Measurements from ENCODE around the gene PEX6. TPM values are rescaled to one million over a fixed set of nuclear protein-coding genes. Genes with fewer than 3 reads are reported as not detected.
A peak's percentile ranks its signal among the peaks of the same experiment; 100 is the strongest.

The PEX6 gene
- total and polyA plus RNA-seq, 2 of the 13 experiments (the other 11 are each of a cell fraction or from before 2014, with no cell fraction given) = 5.1 to 6.7 TPM

- TF ChIP-seq ZNF558 (CRISPR knock-in tag; IDR thresholded peaks at IDR 0.05; ENCODE audit: borderline replicate concordance) (no peak), NFRKB (IDR thresholded peaks at IDR 0.05) (no peak), NAIF1 (CRISPR knock-in tag; IDR thresholded peaks at IDR 0.05; ENCODE audit: borderline replicate concordance) (no peak), ZNF510 (CRISPR knock-in tag; IDR thresholded peaks at IDR 0.05; ENCODE audit: low read depth) (0 out of 2 replicates have a peak, but pooled peaks have one; percentile 66), ZNF160 (CRISPR knock-in tag; IDR thresholded peaks at IDR 0.05) (peak; percentile 49; the same call in 1 of the 2 replicates), CREBL2 (CRISPR knock-in tag; IDR thresholded peaks at IDR 0.05; ENCODE audit: borderline replicate concordance) (peak; percentile 58; the same call in 1 of the 2 replicates), AHR (CRISPR knock-in tag; IDR thresholded peaks at IDR 0.05) (no peak), GLMP (CRISPR knock-in tag; IDR thresholded peaks at IDR 0.05; ENCODE audit: borderline replicate concordance) (no peak), ZMYM3 (CRISPR knock-in tag; IDR thresholded peaks at IDR 0.05) (no peak), ASH2L (IDR thresholded peaks at IDR 0.05; ENCODE audit: insufficient read length, low read depth, low read length) (peak; percentile 46), ZNF761 (CRISPR knock-in tag; conservative IDR thresholded peaks at IDR 0.05) (peak; percentile 9; the same call in 1 of the 2 replicates), TFAP4 (IDR thresholded peaks at IDR 0.05; ENCODE audit: borderline replicate concordance, low read depth) (peak; percentile 90), SAP130 (CRISPR knock-in tag; IDR thresholded peaks at IDR 0.05; ENCODE audit: low read depth) (peak; percentile 96), ZBTB8A (CRISPR knock-in tag; IDR thresholded peaks at IDR 0.05; ENCODE audit: borderline replicate concordance, low read depth) (no peak), RERE (CRISPR knock-in tag; IDR thresholded peaks at IDR 0.05; ENCODE audit: low read depth) (no peak), ZFP37 (CRISPR knock-in tag; IDR thresholded peaks at IDR 0.05; ENCODE audit: borderline replicate concordance) (no peak; the same call in 1 of the 2 replicates), ZNF619 (CRISPR knock-in tag; IDR thresholded peaks at IDR 0.05) (no peak; the same call in none of the 2 replicates), KAT2B (IDR thresholded peaks at IDR 0.05; ENCODE audit: borderline replicate concordance, low read depth, low read length) (no peak), DDIT3 (CRISPR knock-in tag; IDR thresholded peaks at IDR 0.05) (no peak), ZSCAN29 (CRISPR knock-in tag; conservative IDR thresholded peaks at IDR 0.05) (0 out of 2 replicates have a peak, but pooled peaks have one; percentile 48)
Observed at GRCh38 chr6:42960243-42961019, 18.6 kb downstream of the PEX6 start, which contains the start of gene GNMT (continued).

Measured in HepG2 (cell line).